ENCODE measurements around the gene YAF2. TPM values are rescaled to one million over a fixed set of nuclear protein-coding genes. Genes with fewer than 3 reads are reported as not detected.
A peak's percentile ranks its signal among the peaks of the same experiment; 100 is the strongest.

Gene YAF2
- total and polyA plus RNA-seq, 2 donors (not counting 1 experiment from before 2014, with no cell fraction given): 11.6 to 41.9 TPM

DNA sequence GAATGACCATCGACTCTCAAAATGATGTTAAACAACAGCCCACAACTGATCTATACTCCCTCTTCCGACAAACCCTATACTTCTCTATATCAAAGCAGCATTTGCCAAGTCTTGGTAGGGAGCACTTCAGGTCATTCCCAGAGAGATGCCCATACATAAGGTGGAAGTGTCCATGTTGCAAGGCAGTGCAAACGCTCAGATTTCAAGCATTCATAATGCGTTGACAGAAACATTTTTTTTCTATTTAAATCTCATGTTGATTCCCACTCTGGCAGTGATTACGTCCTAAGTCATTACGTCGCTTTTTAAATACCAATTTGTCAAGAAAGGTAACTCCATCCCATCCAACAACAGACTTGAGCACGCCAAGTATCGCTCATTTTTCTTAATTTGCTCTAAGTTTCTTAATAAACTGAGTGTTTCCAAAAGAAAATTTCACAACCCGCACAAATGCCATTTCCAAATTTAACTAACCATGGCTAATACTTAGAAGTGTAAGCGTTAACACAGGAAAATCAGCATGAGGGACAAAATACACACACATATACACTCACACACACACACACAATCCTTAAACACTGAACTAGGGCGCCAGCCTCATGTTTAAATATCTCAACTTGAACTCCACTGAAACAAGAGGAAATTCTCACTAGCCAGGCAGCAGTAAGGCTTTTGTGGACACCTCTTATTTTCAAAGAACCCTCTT is 94.4 kb downstream of the YAF2 start:
- Histone ChIP-seq H3K27ac (ENCODE audit: low read length in 2 of 2) (peak overlapping the region in 1 of 2 donors; percentile 68), H3K4me2 (replicated peaks; ENCODE audit: low read depth, low read length, poor library complexity, severe bottlenecking) (peak overlapping the region; percentile 78), H3K27me3 (replicated peaks in 1 of 4; ENCODE audit: control extremely low read depth in 1 of 4, control insufficient read depth in 3 of 4, insufficient read depth in 4 of 4, low read length in 3 of 4) (no peaks in the 10 kb centered on the region), H3K36me3 (replicated peaks in 1 of 2; ENCODE audit: control extremely low read depth in 1 of 2, control insufficient read depth in 1 of 2, extremely low read depth in 1 of 2, insufficient read depth in 2 of 2, low read length in 1 of 2) (no peaks in the 10 kb centered on the region), H3K9ac (ENCODE audit: low read length) (peak overlapping the region; percentile 77), H3K4me1 (ENCODE audit: control insufficient read depth in 2 of 2, insufficient read depth in 2 of 2, low read length in 2 of 2) (peaks cover 21 to 27% of the 10 kb centered on the region in 2 donors), H2AFZ (ENCODE audit: insufficient read depth, low read depth, low read length, poor library complexity, severe bottlenecking) (peak overlapping the region; percentile 95), H4K20me1 (ENCODE audit: control insufficient read depth, insufficient read depth, low read length, poor library complexity, severe bottlenecking) (no peaks in the 10 kb centered on the region), H3K9me3 (ENCODE audit: control extremely low read depth in 1 of 3, control insufficient read depth in 2 of 3, insufficient read depth in 1 of 3, low read length in 2 of 3) (no peaks in the 10 kb centered on the region), H3K4me3 (ENCODE audit: control extremely low read depth in 1 of 5, extremely low read depth in 1 of 5, insufficient read depth in 1 of 5, low read depth in 2 of 5, low read length in 4 of 5) (peak overlapping the region; percentile 56 to 78 (median 68)), H3K79me2 (ENCODE audit: control insufficient read depth, insufficient read depth, low read length) (peaks cover 52% of the 10 kb centered on the region)
- CTCF ChIA-PET: no interaction called here
- Mint-ChIP-seq H3K4me1 (peaks cover 44% of the 10 kb centered on the region), H3K9me3 (ENCODE audit: insufficient read depth) (no peaks in the 10 kb centered on the region), H3K27me3 (no peaks in the 10 kb centered on the region), H3K27ac (peak overlapping the region; percentile 86), H3K4me3 (peak overlapping the region; percentile 82)
- intact Hi-C loops (cut with micrococcal nuclease): loop anchor here (1.0 to 10.0 kb wide), 6 partner anchors 46 to 1691 kb away; partner anchors contain the start of genes PPHLN1, TMEM117, YAF2 and ZCRB1
- 20% methylated on average over 10 of the region's 12 CpGs for WGBS (ENCODE audit: insufficient coverage)
- TF ChIP-seq, protein P1, sequence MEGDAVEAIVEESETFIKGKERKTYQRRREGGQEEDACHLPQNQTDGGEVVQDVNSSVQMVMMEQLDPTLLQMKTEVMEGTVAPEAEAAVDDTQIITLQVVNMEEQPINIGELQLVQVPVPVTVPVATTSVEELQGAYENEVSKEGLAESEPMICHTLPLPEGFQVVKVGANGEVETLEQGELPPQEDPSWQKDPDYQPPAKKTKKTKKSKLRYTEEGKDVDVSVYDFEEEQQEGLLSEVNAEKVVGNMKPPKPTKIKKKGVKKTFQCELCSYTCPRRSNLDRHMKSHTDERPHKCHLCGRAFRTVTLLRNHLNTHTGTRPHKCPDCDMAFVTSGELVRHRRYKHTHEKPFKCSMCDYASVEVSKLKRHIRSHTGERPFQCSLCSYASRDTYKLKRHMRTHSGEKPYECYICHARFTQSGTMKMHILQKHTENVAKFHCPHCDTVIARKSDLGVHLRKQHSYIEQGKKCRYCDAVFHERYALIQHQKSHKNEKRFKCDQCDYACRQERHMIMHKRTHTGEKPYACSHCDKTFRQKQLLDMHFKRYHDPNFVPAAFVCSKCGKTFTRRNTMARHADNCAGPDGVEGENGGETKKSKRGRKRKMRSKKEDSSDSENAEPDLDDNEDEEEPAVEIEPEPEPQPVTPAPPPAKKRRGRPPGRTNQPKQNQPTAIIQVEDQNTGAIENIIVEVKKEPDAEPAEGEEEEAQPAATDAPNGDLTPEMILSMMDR (IDR thresholded peaks at IDR 0.05): no peak
- no peak for TF ChIP-seq EZH2 (IDR thresholded peaks at IDR 0.05; ENCODE audit: borderline replicate concordance, insufficient read depth, low read depth, low read length, poor library complexity, severe bottlenecking)
- ATAC-seq (ENCODE audit: low read depth) (no peak), DNase-seq (peak; percentile 29)
- POLR2A ChIA-PET: interaction anchor here (0.6 to 0.7 kb wide), 2 partner anchors 18 to 81 kb away, joined by 3 to 5 read pairs; no protein-coding TSS in a partner anchor
